Trophoblast cell (in vitro differentiated cells and primary cell): ENCODE data around the gene RBBP4.

Source experiments
- DNase-seq, 2 donors: peaks; one replicate each; pipeline ENCODE4 v3.0.0-alpha.2; 2016
- H2AFZ ChIP-seq: 2 replicates; pipeline ENCODE4 v1.6.1; 2013; ENCODE audit warnings: low read length, moderate library complexity, mild to moderate bottlenecking; ENCODE audit not compliant: insufficient read depth, poor library complexity
- H2AK5ac ChIP-seq: 2 replicates; pipeline ENCODE4 v1.6.1; 2013; ENCODE audit warnings: mild to moderate bottlenecking, low read length
- H2BK120ac ChIP-seq: 2 replicates; pipeline ENCODE4 v1.6.1; 2013; ENCODE audit warnings: low read length, mild to moderate bottlenecking, moderate library complexity; ENCODE audit not compliant: insufficient read depth, poor library complexity
- H2BK12ac ChIP-seq: 2 replicates; pipeline ENCODE4 v1.6.1; 2013; ENCODE audit warnings: mild to moderate bottlenecking, low read length, moderate library complexity
- H2BK5ac ChIP-seq: 2 replicates; pipeline ENCODE4 v1.6.1; 2013; ENCODE audit warnings: low read length, low read depth, moderate library complexity, mild to moderate bottlenecking; ENCODE audit not compliant: poor library complexity
- H3K14ac ChIP-seq: 2 replicates; pipeline ENCODE4 v1.6.1; 2013; ENCODE audit warnings: mild to moderate bottlenecking, low read length
- H3K18ac ChIP-seq: 2 replicates; pipeline ENCODE4 v1.6.1; 2013; ENCODE audit warnings: mild to moderate bottlenecking, low read length
- H3K23ac ChIP-seq: 2 replicates; pipeline ENCODE4 v1.6.1; 2013; ENCODE audit warnings: low read length
- H3K27ac ChIP-seq: 2 replicates; pipeline ENCODE4 v1.5.1; 2013; ENCODE audit warnings: low read depth, mild to moderate bottlenecking, inconsistent platforms, low read length, moderate library complexity
- H3K27me3 ChIP-seq: 2 replicates; pipeline ENCODE4 v1.6.1; 2013; ENCODE audit warnings: inconsistent platforms, mild to moderate bottlenecking, low read length, moderate library complexity; ENCODE audit not compliant: insufficient read depth
- H3K36me3 ChIP-seq, 2 experiments: 1 replicate in 1 of 2; 2 replicates in 1 of 2; pipeline ENCODE4 v1.6.1; 2013; ENCODE audit warnings: low read length in 2 of 2, mild to moderate bottlenecking in 2 of 2, moderate library complexity in 1 of 2; ENCODE audit not compliant: insufficient read depth in 2 of 2, control insufficient read depth in 1 of 2
- H3K4ac ChIP-seq: 2 replicates; pipeline ENCODE4 v1.6.1; 2013; ENCODE audit warnings: low read depth, mild to moderate bottlenecking, low read length, moderate library complexity
- H3K4me1 ChIP-seq, 2 experiments: 1 replicate in 1 of 2; 2 replicates in 1 of 2; pipeline ENCODE4 v1.6.1; 2013; ENCODE audit warnings: low read length in 2 of 2, mild to moderate bottlenecking in 2 of 2, moderate library complexity in 1 of 2; ENCODE audit not compliant: insufficient read depth in 2 of 2, control insufficient read depth in 1 of 2
- H3K4me2 ChIP-seq: 2 replicates; pipeline ENCODE4 v1.6.1; 2013; ENCODE audit warnings: inconsistent platforms, mild to moderate bottlenecking, low read length, moderate library complexity
- H3K4me3 ChIP-seq: 2 replicates; pipeline ENCODE4 v1.5.1; 2013; ENCODE audit warnings: mild to moderate bottlenecking, low read depth, low read length, inconsistent platforms
- H3K79me1 ChIP-seq: one replicate; pipeline ENCODE4 v1.6.1; 2013; ENCODE audit warnings: low read length
- H3K79me2 ChIP-seq: 2 replicates; pipeline ENCODE4 v1.6.1; 2013; ENCODE audit warnings: low read length, mild to moderate bottlenecking; ENCODE audit not compliant: control insufficient read depth, insufficient read depth, poor library complexity
- H3K9ac ChIP-seq: 2 replicates; pipeline ENCODE4 v1.6.1; 2013; ENCODE audit warnings: mild to moderate bottlenecking, low read length
- H3K9me3 ChIP-seq: 2 replicates; pipeline ENCODE4 v1.6.1; 2013; ENCODE audit warnings: low read depth, mild to moderate bottlenecking, control low read depth, inconsistent platforms, low read length; ENCODE audit not compliant: insufficient read depth
- H4K12ac ChIP-seq: 2 replicates; pipeline ENCODE4 v1.6.1; 2013; ENCODE audit warnings: low read depth, mild to moderate bottlenecking, low read length, moderate library complexity
- H4K8ac ChIP-seq: 2 replicates; pipeline ENCODE4 v1.6.1; 2013; ENCODE audit warnings: low read depth, mild to moderate bottlenecking, low read length, moderate library complexity
- H4K91ac ChIP-seq: one replicate; pipeline ENCODE4 v1.6.1; 2013; ENCODE audit warnings: low read depth, mild to moderate bottlenecking, low read length, moderate library complexity
- WGBS: extraction: QIAGEN DNeasy Blood & Tissue Kit; methylation state at CpG from one replicate; pipeline ENCODE4 v1.1.7; 2013; ENCODE audit warnings: missing lambda C conversion rate; ENCODE audit not compliant: insufficient read length, insufficient coverage; ENCODE audit errors: extremely low coverage; 5-methylcytosine and 5-hydroxymethylcytosine counted together

RBBP4 gene

GRCh38 chr1:32702599-32703478 is 51.8 kb downstream of the RBBP4 start, which contains the start of gene SYNC:
SYNC (minus strand) TSS chr1:32702770; CDS start chr1:32702660, 110 bp downstream.
- peaks cover 12% of the 10 kb centered on the region for H3K79me2 ChIP-seq
- peak within 1 kb of the TSS; percentile 60 for H3K9ac ChIP-seq
- peak within 1 kb of the TSS; percentile 98 for H4K8ac ChIP-seq
- peak within 1 kb of the TSS; percentile 100 for H3K18ac ChIP-seq
- no peak for DNase-seq
- peak within 1 kb of the TSS; percentile 95 for H3K4me2 ChIP-seq
- peak within 1 kb of the TSS; percentile 100 for H3K14ac ChIP-seq
- peaks cover 23% of the 10 kb centered on the region for H3K79me1 ChIP-seq
- H3K36me3 ChIP-seq, result no peaks in the 10 kb centered on the region
- no CpG with 5 or more reads among the region's 70 CpGs for WGBS
- peak within 1 kb of the TSS; percentile 100 for H4K91ac ChIP-seq
- peaks cover 23 to 26% of the 10 kb centered on the region in 2 experiments for H3K4me1 ChIP-seq
- H2BK12ac ChIP-seq, result peak within 1 kb of the TSS; percentile 99
- peak within 1 kb of the TSS; percentile 62 for H3K27ac ChIP-seq
- peak within 1 kb of the TSS; percentile 98 for H2AK5ac ChIP-seq
- H2BK120ac ChIP-seq, result peak within 1 kb of the TSS; percentile 100
- peak within 1 kb of the TSS; percentile 93 for H2BK5ac ChIP-seq
- peak within 1 kb of the TSS; percentile 99 for H2AFZ ChIP-seq
- peak within 1 kb of the TSS; percentile 56 for H3K4me3 ChIP-seq
- H3K23ac ChIP-seq, result no peak within 1 kb of the TSS
- H3K27me3 ChIP-seq, result no peaks in the 10 kb centered on the region
- H3K9me3 ChIP-seq, result no peaks in the 10 kb centered on the region
- peak within 1 kb of the TSS; percentile 94 for H4K12ac ChIP-seq
- H3K4ac ChIP-seq, result peak within 1 kb of the TSS; percentile 99

DNA sequence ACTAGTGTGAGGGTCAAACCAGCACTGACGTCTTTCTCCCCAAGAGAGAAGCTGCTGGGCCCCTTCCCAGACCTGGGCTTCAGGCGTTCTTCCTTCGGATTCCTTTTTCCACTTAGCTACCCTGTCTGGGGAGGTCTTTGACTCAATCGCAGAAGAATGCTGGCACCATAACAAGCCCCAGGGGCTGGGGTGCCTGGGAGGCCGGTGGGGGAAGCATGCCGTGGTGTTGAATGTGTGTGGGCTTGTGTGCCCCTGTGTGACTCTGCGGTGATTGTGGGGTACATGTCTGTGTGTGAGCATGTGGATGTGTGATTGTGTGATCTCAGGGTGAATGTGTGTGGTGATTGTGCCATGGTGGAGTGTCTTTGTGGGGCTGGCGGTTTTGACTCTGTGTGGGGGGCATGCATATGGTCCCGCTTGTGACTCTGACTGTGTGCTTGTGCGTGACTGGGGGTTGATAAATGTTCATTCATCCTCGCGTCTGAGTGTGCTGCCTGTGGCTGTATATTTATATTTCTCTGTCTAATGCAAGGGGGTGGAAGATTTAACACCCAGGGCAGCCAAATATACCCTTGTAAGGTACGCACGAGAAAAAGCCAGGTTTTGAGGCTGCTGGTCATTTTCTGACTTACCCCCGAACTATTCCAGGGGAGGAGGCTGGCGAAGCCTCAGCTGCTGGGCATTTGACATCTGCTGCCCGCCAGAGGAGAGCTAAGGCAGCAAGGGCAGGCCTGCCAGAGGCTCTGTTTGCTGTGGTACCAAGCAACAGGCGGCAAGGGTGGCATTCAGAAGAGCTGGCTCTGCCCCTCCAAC is 52.7 kb downstream of the RBBP4 start:
- Histone ChIP-seq H2BK120ac (peak overlapping the region; percentile 100), H3K4ac (peak overlapping the region; percentile 99), H4K12ac (peak overlapping the region; percentile 94), H2AFZ (peak overlapping the region; percentile 99), H3K36me3 (no peaks in the 10 kb centered on the region), H2AK5ac (peak overlapping the region; percentile 98), H3K23ac (no peak overlapping the region), H3K14ac (peak overlapping the region; percentile 100), H3K4me3 (no peak overlapping the region), H3K27me3 (no peaks in the 10 kb centered on the region), H3K27ac (peak overlapping the region; percentile 62), H3K4me1 (peaks cover 23 to 26% of the 10 kb centered on the region in 2 experiments), H3K79me2 (peaks cover 12% of the 10 kb centered on the region), H3K18ac (peak overlapping the region; percentile 100), H4K8ac (peak overlapping the region; percentile 98), H2BK5ac (peak overlapping the region; percentile 93), H3K9ac (no peak overlapping the region), H2BK12ac (peak overlapping the region; percentile 99), H3K9me3 (no peaks in the 10 kb centered on the region), H3K4me2 (peak overlapping the region; percentile 95), H4K91ac (peak overlapping the region; percentile 100), H3K79me1 (peaks cover 23% of the 10 kb centered on the region)
- peak; percentile 28 to 45 for DNase-seq
- no CpG with 5 or more reads among the region's 18 CpGs for WGBS

GRCh38 chr1:32705516-32705915 is 54.5 kb downstream of the RBBP4 start:
- WGBS, result no CpG with 5 or more reads among the region's 7 CpGs
- no peak overlapping the region for H3K18ac ChIP-seq

DNA sequence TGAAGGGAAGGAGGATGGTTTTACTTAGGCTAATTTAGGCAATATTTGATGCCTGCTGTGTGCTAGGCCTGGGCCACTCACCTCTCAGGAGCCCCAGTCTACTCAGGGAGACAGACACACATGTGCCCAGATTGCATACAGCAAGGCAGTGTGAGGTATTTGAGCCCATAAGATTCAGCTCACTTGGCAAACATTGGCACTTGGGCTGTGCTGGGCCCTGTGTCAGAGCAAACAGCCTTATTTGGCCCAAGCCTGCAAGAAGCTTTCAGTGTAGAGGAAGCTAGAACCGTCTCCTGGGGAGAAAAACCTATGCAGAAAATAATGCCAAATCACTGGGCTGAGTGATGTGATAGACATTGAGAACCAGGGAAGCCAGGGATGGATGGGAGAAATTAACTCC is 55.5 kb downstream of the RBBP4 start:
- Histone ChIP-seq H3K27ac (no peak overlapping the region), H3K27me3 (no peaks in the 10 kb centered on the region), H4K91ac (no peak overlapping the region), H3K79me2 (peaks cover 12% of the 10 kb centered on the region), H3K4ac (no peak overlapping the region), H4K8ac (no peak overlapping the region), H3K4me3 (no peak overlapping the region), H2AFZ (no peak overlapping the region), H2AK5ac (no peak overlapping the region), H2BK12ac (no peak overlapping the region), H3K23ac (no peak overlapping the region), H3K9ac (no peak overlapping the region), H3K36me3 (no peaks in the 10 kb centered on the region), H3K18ac (no peak overlapping the region), H3K9me3 (no peaks in the 10 kb centered on the region), H2BK120ac (no peak overlapping the region), H4K12ac (no peak overlapping the region), H3K4me1 (peaks cover 20 to 24% of the 10 kb centered on the region in 2 experiments), H3K14ac (no peak overlapping the region), H2BK5ac (no peak overlapping the region), H3K79me1 (peaks cover 23% of the 10 kb centered on the region), H3K4me2 (no peak overlapping the region)
- no CpG with 5 or more reads among the region's 1 CpG for WGBS
- DNase-seq, result no peak

More at GRCh38 chr1:32705516-32705915, 54.5 kb downstream of the RBBP4 start:
- no peak overlapping the region for H3K9ac ChIP-seq
- H3K4ac ChIP-seq, result no peak overlapping the region
- no peak overlapping the region for H3K4me2 ChIP-seq
- H2AFZ ChIP-seq, result no peak overlapping the region
- no peak overlapping the region for H3K14ac ChIP-seq
- H3K79me1 ChIP-seq, result peaks cover 23% of the 10 kb centered on the region
- H3K9me3 ChIP-seq, result no peaks in the 10 kb centered on the region
- H3K4me3 ChIP-seq, result no peak overlapping the region
- H2BK120ac ChIP-seq, result no peak overlapping the region
- no peak overlapping the region for H4K91ac ChIP-seq
- H4K12ac ChIP-seq, result no peak overlapping the region
- no peak for DNase-seq
- no peak overlapping the region for H2BK5ac ChIP-seq
- H3K4me1 ChIP-seq, result peaks cover 23 to 26% of the 10 kb centered on the region in 2 experiments
- H4K8ac ChIP-seq, result no peak overlapping the region
- H2BK12ac ChIP-seq, result no peak overlapping the region
- no peak overlapping the region for H2AK5ac ChIP-seq
- H3K27ac ChIP-seq, result no peak overlapping the region
- no peaks in the 10 kb centered on the region for H3K27me3 ChIP-seq
- no peak overlapping the region for H3K23ac ChIP-seq
- no peaks in the 10 kb centered on the region for H3K36me3 ChIP-seq
- H3K79me2 ChIP-seq, result peaks cover 12% of the 10 kb centered on the region
